GM12891 (cell line): ENCODE results near the gene MAGEH1.

Source experiments
- PAX5 ChIP-seq: IDR thresholded peaks from 2 replicates; pipeline ENCODE4 v1.6.1; 2011; ENCODE audit warnings: low read length, moderate library complexity, mild to moderate bottlenecking; ENCODE audit not compliant: insufficient read depth, severe bottlenecking
- POLR2A ChIP-seq: IDR thresholded peaks from 2 replicates; pipeline ENCODE4 v1.6.1; 2011; ENCODE audit warnings: low read depth, low read length, control low read depth
- POLR2AphosphoS5 ChIP-seq: IDR thresholded peaks from 2 replicates; pipeline ENCODE4 v1.6.1; 2011; ENCODE audit warnings: low read depth, low read length, control low read depth
- POU2F2 ChIP-seq: IDR thresholded peaks from 2 replicates; pipeline ENCODE4 v1.6.1; 2011; ENCODE audit warnings: low read depth, mild to moderate bottlenecking, control low read depth, low read length, moderate library complexity
- SPI1 ChIP-seq: IDR thresholded peaks from 2 replicates; pipeline ENCODE4 v1.6.1; 2011; ENCODE audit warnings: low read depth, low read length, control low read depth
- TAF1 ChIP-seq: IDR thresholded peaks from 2 replicates; pipeline ENCODE4 v1.6.1; 2011; ENCODE audit warnings: low read depth, low read length, control low read depth

DNA sequence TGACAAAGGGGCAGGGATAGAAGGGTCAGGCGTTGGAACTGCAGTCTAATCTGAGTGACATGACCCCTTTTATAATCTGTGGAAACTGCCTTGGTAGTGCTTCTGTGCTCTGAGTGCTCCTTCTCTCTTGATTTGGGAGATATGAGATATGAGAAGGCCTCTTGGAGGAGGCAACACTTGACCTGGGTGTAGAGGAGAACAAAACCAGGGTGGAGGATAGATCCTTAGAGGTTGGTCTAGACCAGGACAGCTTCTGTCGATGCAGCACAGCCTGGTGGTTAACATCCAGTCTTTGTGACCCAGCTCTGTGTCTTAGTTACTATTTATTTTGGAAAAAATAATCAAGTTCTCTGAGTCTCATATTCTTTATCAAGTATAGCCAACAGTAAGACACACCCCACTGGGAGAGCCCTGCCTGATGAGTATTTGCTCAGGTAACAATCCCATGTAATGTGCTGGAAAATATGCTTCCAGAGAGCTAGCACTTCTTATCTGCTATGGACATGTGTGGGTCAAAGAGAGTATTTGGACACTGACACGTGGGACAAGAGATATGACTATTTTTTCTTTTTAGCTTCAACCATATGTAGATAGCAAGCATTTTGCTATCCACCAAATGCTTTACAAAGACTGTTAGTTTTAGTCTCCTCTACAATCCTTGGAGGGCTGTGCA is 28.6 kb downstream of the MAGEH1 start:
- no peak for TF ChIP-seq POLR2A
- no peak for TF ChIP-seq SPI1
- no peak for TF ChIP-seq POLR2AphosphoS5
- TF ChIP-seq TAF1: no peak
- TF ChIP-seq POU2F2: no peak
- TF ChIP-seq PAX5: no peak
